IMR-90 (cell line): ENCODE measurements around the gene CDH13. TPM values are rescaled to one million over a fixed set of nuclear protein-coding genes. Genes with fewer than 3 reads are reported as not detected.
A peak's percentile ranks its signal among the peaks of the same experiment; 100 is the strongest.

Experiments used
- ATAC-seq: fragments of 200-7000 bp; cut with Tn5 transposase; 2 replicates; pipeline ENCODE4 v1.9.1; 2020; ENCODE audit warnings: low read depth, mild to moderate bottlenecking, moderate library complexity
- BruUV-seq: library from RNA; stranded (reverse); fragments of 400-500 nt; replicated peaks from 2 replicates; lab custom pipeline; 2021; lab: Mats Ljungman, UMichigan
- CTCF ChIA-PET: fragments of 300-600 bp; formaldehyde crosslinking; extraction: SDS; loops from one replicate; lab custom pipeline; 2021; ENCODE audit warnings: antibody characterized with exemption; lab: Yijun Ruan, JAX
- POLR2A ChIA-PET: fragments of 300-600 bp; sonication (Branson Sonifier 250); formaldehyde crosslinking; loops from one replicate; lab custom pipeline; 2022; ENCODE audit warnings: antibody characterized with exemption; ENCODE audit not compliant: unreplicated experiment; lab: Charles Lee
- DNase-seq: peaks from one replicate; pipeline ENCODE4 v3.0.0; 2013
- H2AFZ ChIP-seq: replicated peaks from 2 replicates; pipeline ENCODE3; 2013; ENCODE audit warnings: low read length, mild to moderate bottlenecking; ENCODE audit not compliant: poor library complexity
- H2AK5ac ChIP-seq: 2 replicates; pipeline ENCODE4 v1.6.1; 2013; ENCODE audit warnings: low read depth, low read length, inconsistent platforms
- H2AK9ac ChIP-seq: replicated peaks from 2 replicates; pipeline ENCODE3; 2013; ENCODE audit warnings: mild to moderate bottlenecking, low read depth, low read length, moderate library complexity; ENCODE audit not compliant: poor library complexity
- H2BK120ac ChIP-seq: 2 replicates; pipeline ENCODE4 v1.6.1; 2013; ENCODE audit warnings: low read depth, low read length, inconsistent platforms
- H2BK15ac ChIP-seq: 3 replicates; pipeline ENCODE4 v1.6.1; 2013; ENCODE audit warnings: low read depth, low read length, inconsistent platforms
- H2BK20ac ChIP-seq: 2 replicates; pipeline ENCODE4 v1.6.1; 2013; ENCODE audit warnings: low read depth, mild to moderate bottlenecking, inconsistent platforms, low read length, moderate library complexity
- H2BK5ac ChIP-seq: 2 replicates; pipeline ENCODE4 v1.6.1; 2013; ENCODE audit warnings: mild to moderate bottlenecking, low read depth, low read length, inconsistent platforms; ENCODE audit not compliant: poor library complexity, severe bottlenecking
- H3K14ac ChIP-seq: replicated peaks from 2 replicates; pipeline ENCODE4 v1.6.1; 2013; ENCODE audit warnings: low read depth, low read length, inconsistent platforms
- H3K18ac ChIP-seq: 2 replicates; pipeline ENCODE4 v1.6.1; 2013; ENCODE audit warnings: low read depth, low read length, control low read depth
- H3K23ac ChIP-seq: 2 replicates; pipeline ENCODE4 v1.6.1; 2013; ENCODE audit warnings: low read depth, low read length, inconsistent platforms
- H3K27ac ChIP-seq: 2 replicates; pipeline ENCODE4 v1.5.1; 2013; ENCODE audit warnings: mild to moderate bottlenecking, control low read depth, low read length; ENCODE audit not compliant: insufficient read depth
- H3K27me3 ChIP-seq: 2 replicates; pipeline ENCODE4 v1.6.1; 2013; ENCODE audit warnings: low read length; ENCODE audit not compliant: control insufficient read depth, insufficient read depth
- H3K36me3 ChIP-seq: 2 replicates; pipeline ENCODE4 v1.6.1; 2013; ENCODE audit warnings: low read length, mixed read lengths; ENCODE audit not compliant: control insufficient read depth, insufficient read depth
- H3K4ac ChIP-seq: 2 replicates; pipeline ENCODE4 v1.6.1; 2013; ENCODE audit warnings: low read depth, low read length, inconsistent platforms
- H3K4me1 ChIP-seq: 2 replicates; pipeline ENCODE4 v1.6.1; 2013; ENCODE audit warnings: low read length, mixed read lengths; ENCODE audit not compliant: control insufficient read depth, insufficient read depth
- H3K4me2 ChIP-seq: 2 replicates; pipeline ENCODE4 v1.6.1; 2013; ENCODE audit warnings: low read depth, mild to moderate bottlenecking, control low read depth, low read length, moderate library complexity
- H3K4me3 ChIP-seq: 2 replicates; pipeline ENCODE4 v1.5.1; 2013; ENCODE audit warnings: low read depth, mild to moderate bottlenecking, control low read depth, low read length, moderate library complexity; ENCODE audit not compliant: insufficient read depth
- H3K56ac ChIP-seq: 2 replicates; pipeline ENCODE4 v1.6.1; 2013; ENCODE audit warnings: low read length, inconsistent platforms; ENCODE audit not compliant: insufficient read depth; ENCODE audit errors: extremely low read depth
- H3K79me1 ChIP-seq, 2 experiments: 2 replicates each; pipeline ENCODE4 v1.6.1; 2013; ENCODE audit warnings: low read length in 2 of 2, inconsistent platforms in 1 of 2, low read depth in 1 of 2
- H3K9ac ChIP-seq: 2 replicates; pipeline ENCODE4 v1.6.1; 2013; ENCODE audit warnings: low read depth, low read length, control low read depth
- H3K9me1 ChIP-seq: 2 replicates; pipeline ENCODE4 v1.6.1; 2013; ENCODE audit warnings: low read length, inconsistent platforms; ENCODE audit not compliant: insufficient read depth
- H3K9me3 ChIP-seq: 2 replicates; pipeline ENCODE4 v1.6.1; 2013; ENCODE audit warnings: low read length; ENCODE audit not compliant: control insufficient read depth, insufficient read depth
- H4K20me1 ChIP-seq: 2 replicates; pipeline ENCODE4 v1.6.1; 2013; ENCODE audit warnings: low read length, inconsistent platforms; ENCODE audit not compliant: insufficient read depth
- H4K5ac ChIP-seq: 2 replicates; pipeline ENCODE4 v1.6.1; 2013; ENCODE audit warnings: mild to moderate bottlenecking, low read depth, low read length, control low read depth
- H4K8ac ChIP-seq, 2 experiments: 2 replicates each; pipeline ENCODE4 v1.6.1; 2013; ENCODE audit warnings: low read depth in 2 of 2, low read length in 2 of 2, control low read depth in 1 of 2, inconsistent platforms in 1 of 2
- H4K91ac ChIP-seq: 2 replicates; pipeline ENCODE4 v1.6.1; 2013; ENCODE audit warnings: low read depth, low read length, inconsistent platforms; ENCODE audit not compliant: insufficient read depth
- BHLHE40 ChIP-seq: fragments of 150-350 bp; IDR thresholded peaks from 2 replicates; pipeline ENCODE4 v1.6.1; 2016; ENCODE audit warnings: mild to moderate bottlenecking, low read depth, low read length
- CEBPB ChIP-seq: IDR thresholded peaks from 2 replicates; pipeline ENCODE4 v1.6.1; 2012; ENCODE audit warnings: low read depth, low read length, improper control_type of control experiment
- FOS ChIP-seq: fragments of 150-350 bp; IDR thresholded peaks from 2 replicates; pipeline ENCODE4 v1.6.1; 2016; ENCODE audit warnings: low read depth, low read length
- MAZ ChIP-seq: IDR thresholded peaks from 2 replicates; pipeline ENCODE4 v1.6.1; 2012; ENCODE audit warnings: low read depth, mild to moderate bottlenecking, low read length, improper control_type of control experiment, moderate library complexity, borderline replicate concordance
- MXI1 ChIP-seq: IDR thresholded peaks from 2 replicates; pipeline ENCODE4 v1.6.1; 2012; ENCODE audit warnings: low read depth, mild to moderate bottlenecking, low read length, moderate library complexity, borderline replicate concordance
- NFE2L2 ChIP-seq: fragments of 150-350 bp; IDR thresholded peaks from 2 replicates; pipeline ENCODE4 v1.6.1; 2016; ENCODE audit warnings: low read depth, mild to moderate bottlenecking, low read length
- POLR2A ChIP-seq: IDR thresholded peaks from 2 replicates; pipeline ENCODE4 v1.6.1; 2012; ENCODE audit warnings: mild to moderate bottlenecking, low read depth, low read length
- RCOR1 ChIP-seq: IDR thresholded peaks from 2 replicates; pipeline ENCODE4 v1.6.1; 2012; ENCODE audit warnings: mild to moderate bottlenecking, low read length, improper control_type of control experiment; ENCODE audit not compliant: insufficient replicate concordance
- RFX5 ChIP-seq: IDR thresholded peaks from 2 replicates; pipeline ENCODE4 v1.8.0; 2012; ENCODE audit warnings: low read depth, mild to moderate bottlenecking, low read length, moderate library complexity
- SMC3 ChIP-seq: fragments of 150-350 bp; IDR thresholded peaks from 2 replicates; pipeline ENCODE4 v1.6.1; 2016; ENCODE audit warnings: low read depth, mild to moderate bottlenecking, antibody characterized with exemption, low read length, moderate library complexity
- WGBS, 2 experiments: methylation state at CpG; one replicate each; pipeline versions ENCODE4 v1.1.5 to v1.1.7; 2013; ENCODE audit warnings: missing lambda C conversion rate in 2 of 2; ENCODE audit not compliant: insufficient read length in 1 of 2; ENCODE audit errors: extremely low coverage in 2 of 2; 5-methylcytosine and 5-hydroxymethylcytosine counted together
- dilution Hi-C: fragments of 300-500 bp; cut with HindIII; formaldehyde crosslinking; loops from one replicate; pipeline ENCODE4 v1.14.3; 2018; ENCODE audit warnings: low sequenced_read_pairs; ENCODE audit not compliant: unreplicated experiment
- in situ Hi-C: fragments of 300-500 bp; cut with MboI; formaldehyde crosslinking; loops from 3 replicates; pipeline ENCODE4 v1.14.3; 2019; ENCODE audit warnings: low sequenced_read_pairs, inconsistent platforms, mixed read lengths
- intact Hi-C: fragments of 100-400 bp; cut with micrococcal nuclease; formaldehyde crosslinking; loops from 2 replicates; pipeline ENCODE4 v1.10.0; 2022
- polyA plus RNA-seq, 3 experiments: library from polyadenylated mRNA; depleted of rRNA; stranded (reverse); fragments of >200 nt; gene quantifications; 2 replicates each; pipeline ENCODE4 v1.2.3, GENCODE V29; 2012; ENCODE audit warnings: low replicate concordance in 1 of 3
- total RNA-seq: library from RNA; depleted of rRNA; stranded (reverse); fragments of >200 nt; gene quantifications from 2 replicates; pipeline ENCODE4 v1.2.3, GENCODE V29; 2012

Gene CDH13
- total and polyA plus RNA-seq, 2 of the 4 experiments (the other 2 are of a cell fraction), result 61.6 to 74.7 TPM

DNA sequence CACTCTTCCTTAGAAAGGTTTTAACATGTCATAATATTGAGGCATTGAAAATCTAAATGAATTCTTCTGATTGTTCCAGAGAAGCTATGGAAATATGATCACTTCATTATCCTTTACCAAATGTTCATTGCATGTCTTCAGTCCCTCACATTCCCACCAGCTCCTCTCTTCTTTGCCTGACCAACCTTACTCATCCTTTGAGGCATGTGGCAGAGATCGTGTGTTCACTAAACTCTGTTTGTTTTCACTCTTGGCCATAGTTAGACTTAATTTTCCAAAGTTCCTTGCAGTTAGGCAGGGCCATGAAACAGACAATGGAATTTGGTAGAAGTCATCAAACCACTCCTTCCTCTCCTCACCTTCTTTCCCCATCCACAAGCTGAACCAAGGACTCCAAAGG lies 914.5 kb downstream of the CDH13 start:
- Histone ChIP-seq H2BK20ac (no peak overlapping the region), H3K4me2 (no peak overlapping the region), H4K20me1 (no peaks in the 10 kb centered on the region), H3K9me1 (no peaks in the 10 kb centered on the region; the same call in 1 of the 2 replicates), H3K56ac (no peak overlapping the region), H2BK120ac (peak overlapping the region; percentile 50; the same call in 1 of the 2 replicates), H3K27ac (no peak overlapping the region), H3K4ac (no peak overlapping the region), H2AFZ (no peak overlapping the region), H3K79me1 (no peaks in the 10 kb centered on the region), H4K8ac (no peak overlapping the region), H2BK5ac (no peak overlapping the region), H3K23ac (0 out of 2 replicates have a peak overlapping the region, but pooled peaks have one; percentile 23), H2AK9ac (no peak overlapping the region), H4K5ac (no peak overlapping the region), H3K9ac (no peak overlapping the region), H3K27me3 (no peaks in the 10 kb centered on the region), H3K4me3 (no peak overlapping the region), H2BK15ac (no peak overlapping the region), H3K14ac (0 out of 2 replicates have a peak overlapping the region, but pooled peaks have one; percentile 4), H3K9me3 (no peaks in the 10 kb centered on the region), H3K36me3 (no peaks in the 10 kb centered on the region), H3K18ac (no peak overlapping the region), H3K4me1 (no peaks in the 10 kb centered on the region), H2AK5ac (no peak overlapping the region), H4K91ac (no peak overlapping the region)
- no TSS peak for BruUV-seq
- WGBS, 2 experiments, result no CpG with 5 or more reads among the region's 1 CpG
- DNase-seq (peak; percentile 39), ATAC-seq (no peak)
- ChIA-PET CTCF (interaction anchor here (0.6 kb wide), 1 partner anchor 12 kb away, joined by 3 read pairs; no protein-coding TSS in a partner anchor), POLR2A (no interaction called here)
- no peak for TF ChIP-seq FOS
- TF ChIP-seq RCOR1, result no peak
- TF ChIP-seq SMC3, result no peak
- TF ChIP-seq RFX5, result no peak
- TF ChIP-seq CEBPB, result no peak
- TF ChIP-seq MXI1, result no peak
- TF ChIP-seq POLR2A, result no peak
- no peak for TF ChIP-seq BHLHE40
- no peak for TF ChIP-seq NFE2L2
- no peak for TF ChIP-seq MAZ
- dilution Hi-C loops (no loop called here), intact Hi-C loops (no loop called here), in situ Hi-C loops (no loop called here)
